Measurements from ENCODE around the gene ERFL.
"Not testable (repeated sequence)": the region's sequence is repeated elsewhere in the genome, so short reads cannot be mapped to it uniquely, and the experiment has no call there.

ERFL gene

GRCh38 chr19:41941410-41942202 lies 13.4 kb upstream of the ERFL start:
- DNase-seq (ENCODE audit: low read depth in 2 of 2), result no peak

GRCh38 chr19:41940731-41941409 lies 12.6 kb upstream of the ERFL start:
- no peak for DNase-seq (ENCODE audit: low read depth in 2 of 2)

GRCh38 chr19:41939861-41940730 lies 11.8 kb upstream of the ERFL start:
- peak in 1 of 2 donors; percentile 39 for DNase-seq (ENCODE audit: low read depth in 2 of 2)

GRCh38 chr19:41939209-41939608 lies 11.0 kb upstream of the ERFL start:
- DNase-seq (ENCODE audit: low read depth in 2 of 2), result not testable (repeated sequence)

GRCh38 chr19:41937525-41938468 lies 9.5 kb upstream of the ERFL start:
- no peak for DNase-seq (ENCODE audit: low read depth in 2 of 2)

- DNase-seq (ENCODE audit: low read depth in 2 of 2), result no peak
These were observed 8.7 kb upstream of the ERFL start for GRCh38 chr19:41936961-41937360.

GRCh38 chr19:41936416-41936850 lies 8.2 kb upstream of the ERFL start:
- DNase-seq (ENCODE audit: low read depth in 2 of 2), result no peak

- DNase-seq (ENCODE audit: low read depth in 2 of 2), result no peak
These were observed 7.6 kb upstream of the ERFL start for GRCh38 chr19:41935760-41936415.

- peak; percentile 50 to 63 for DNase-seq (ENCODE audit: low read depth in 2 of 2)
These were observed 6.7 kb upstream of the ERFL start for GRCh38 chr19:41934849-41935374.

- no peak for DNase-seq (ENCODE audit: low read depth in 2 of 2)
These were observed 5.6 kb upstream of the ERFL start for GRCh38 chr19:41933693-41934426.

GRCh38 chr19:41932720-41933332 lies 4.6 kb upstream of the ERFL start:
- DNase-seq (ENCODE audit: low read depth in 2 of 2), result no peak

- DNase-seq (ENCODE audit: low read depth in 2 of 2), result no peak
These were observed 4.0 kb upstream of the ERFL start for GRCh38 chr19:41932259-41932719.

GRCh38 chr19:41930926-41931592 lies 2.8 kb upstream of the ERFL start:
- DNase-seq (ENCODE audit: low read depth in 2 of 2), result no peak

GRCh38 chr19:41930322-41930722 lies 2.1 kb upstream of the ERFL start:
- no peak for DNase-seq (ENCODE audit: low read depth in 2 of 2)

GRCh38 chr19:41929536-41930071 lies 1.4 kb upstream of the ERFL start:
- no peak for DNase-seq (ENCODE audit: low read depth in 2 of 2)

GRCh38 chr19:41928754-41929535 lies 696 bp upstream of the ERFL start:
- no peak for DNase-seq (ENCODE audit: low read depth in 2 of 2)

- no peak for DNase-seq (ENCODE audit: low read depth in 2 of 2)
These were observed 604 bp downstream of the ERFL start for GRCh38 chr19:41927497-41928192.

All from stimulated activated CD4-positive, alpha-beta T cell treated with anti-CD3 and anti-CD28 coated beads, Interleukin-1b, Interleukin-23, amount 100 ng/mL, for 1 hour (primary cell).